Fibroblast of pulmonary artery (primary cell): ENCODE measurements around the gene KIF19.

Experiments
- DNase-seq: peaks from one replicate; pipeline ENCODE4 v3.0.0-alpha.2; 2010; ENCODE audit warnings: low read depth
- H3K4me3 ChIP-seq: replicated peaks from 2 replicates; pipeline ENCODE4 v1.5.1; 2011; ENCODE audit warnings: low read depth, mild to moderate bottlenecking, control low read depth, low read length, moderate library complexity
- TF ChIP-seq, protein P1 (sequence below): IDR thresholded peaks from 2 replicates; pipeline ENCODE4 v1.5.1; 2011; ENCODE audit warnings: mild to moderate bottlenecking, control low read depth, low read length, inconsistent platforms; ENCODE audit errors: missing control alignments

KIF19 gene

DNA sequence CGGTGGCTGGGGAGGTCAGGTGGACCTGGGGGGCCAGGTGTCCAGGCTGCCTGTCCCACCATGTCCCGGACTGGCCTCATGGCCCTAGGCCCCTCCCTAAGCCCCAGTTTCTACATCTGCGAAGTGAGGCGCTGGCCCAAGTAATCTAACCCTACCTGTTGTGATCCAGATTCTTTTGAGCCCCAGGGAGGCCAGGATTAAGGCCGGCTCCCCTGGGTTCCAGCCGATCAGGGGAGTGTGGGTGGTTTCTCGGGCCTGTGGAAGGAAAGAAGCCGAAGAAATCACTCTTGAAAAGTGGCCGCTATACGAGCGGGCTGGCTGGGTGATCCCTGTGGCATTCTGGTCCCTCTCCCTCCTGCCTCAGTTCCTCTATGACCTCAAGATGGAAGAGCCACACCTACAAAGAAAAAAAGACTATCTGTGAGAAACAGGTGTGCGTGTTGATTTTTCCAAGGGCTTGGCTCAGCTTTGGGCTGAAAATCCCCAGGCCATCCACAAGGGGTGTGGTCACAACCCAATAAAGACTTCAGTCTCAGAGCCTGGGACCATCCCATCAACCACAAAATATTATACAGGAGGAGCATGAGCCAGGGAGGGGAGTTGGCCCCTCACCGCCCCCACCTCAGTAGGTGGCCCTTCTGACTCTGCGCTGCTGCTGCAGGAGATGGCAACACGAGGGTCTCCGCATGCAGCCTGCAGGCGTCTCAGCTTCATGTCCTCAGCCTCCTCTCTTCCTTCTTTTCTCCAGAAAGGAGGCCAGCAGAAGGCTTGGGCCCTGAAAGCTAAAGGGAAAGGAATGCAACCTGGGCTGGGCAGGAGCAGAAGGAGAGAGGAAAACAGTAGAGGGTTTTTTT, 61.6 kb downstream of the KIF19 start:
- TF ChIP-seq, protein P1, sequence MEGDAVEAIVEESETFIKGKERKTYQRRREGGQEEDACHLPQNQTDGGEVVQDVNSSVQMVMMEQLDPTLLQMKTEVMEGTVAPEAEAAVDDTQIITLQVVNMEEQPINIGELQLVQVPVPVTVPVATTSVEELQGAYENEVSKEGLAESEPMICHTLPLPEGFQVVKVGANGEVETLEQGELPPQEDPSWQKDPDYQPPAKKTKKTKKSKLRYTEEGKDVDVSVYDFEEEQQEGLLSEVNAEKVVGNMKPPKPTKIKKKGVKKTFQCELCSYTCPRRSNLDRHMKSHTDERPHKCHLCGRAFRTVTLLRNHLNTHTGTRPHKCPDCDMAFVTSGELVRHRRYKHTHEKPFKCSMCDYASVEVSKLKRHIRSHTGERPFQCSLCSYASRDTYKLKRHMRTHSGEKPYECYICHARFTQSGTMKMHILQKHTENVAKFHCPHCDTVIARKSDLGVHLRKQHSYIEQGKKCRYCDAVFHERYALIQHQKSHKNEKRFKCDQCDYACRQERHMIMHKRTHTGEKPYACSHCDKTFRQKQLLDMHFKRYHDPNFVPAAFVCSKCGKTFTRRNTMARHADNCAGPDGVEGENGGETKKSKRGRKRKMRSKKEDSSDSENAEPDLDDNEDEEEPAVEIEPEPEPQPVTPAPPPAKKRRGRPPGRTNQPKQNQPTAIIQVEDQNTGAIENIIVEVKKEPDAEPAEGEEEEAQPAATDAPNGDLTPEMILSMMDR, result no peak
- no peak for DNase-seq
- no peak overlapping the region for H3K4me3 ChIP-seq

DNA sequence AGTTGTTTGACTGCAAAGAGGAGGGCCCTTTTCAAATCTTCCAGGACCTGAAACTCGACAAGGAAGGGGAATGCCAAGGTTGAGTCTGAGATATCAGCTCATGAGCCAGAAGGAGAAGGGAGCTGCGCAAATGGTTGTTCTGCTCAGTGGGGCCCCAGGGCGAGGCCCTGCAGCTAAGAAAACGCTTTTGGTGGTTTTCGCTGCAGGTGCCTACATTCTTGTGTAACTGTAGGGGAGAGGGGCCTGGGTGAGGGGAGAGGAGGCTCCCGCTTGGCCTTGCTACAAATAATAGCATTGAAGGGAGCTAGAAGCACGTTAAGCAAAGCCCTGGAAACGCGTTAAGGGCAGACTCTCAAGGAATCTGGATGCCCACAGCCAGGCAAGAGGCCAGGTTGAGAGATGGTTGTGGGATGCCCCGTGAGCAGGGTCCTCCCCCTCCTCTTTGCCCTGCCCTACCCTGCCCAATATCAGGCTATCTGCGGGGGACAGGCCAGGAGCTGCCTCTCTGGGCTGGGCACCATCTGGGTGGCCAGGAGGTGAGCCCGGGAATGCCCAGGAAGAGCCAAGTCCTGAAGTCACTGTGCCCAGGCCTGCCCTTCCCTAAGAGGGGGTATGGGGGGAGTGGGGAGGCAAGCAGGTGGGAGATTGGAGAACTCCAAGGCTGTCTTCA, 63.2 kb downstream of the KIF19 start:
- DNase-seq, result no peak
- TF ChIP-seq, protein P1, result no peak

DNA sequence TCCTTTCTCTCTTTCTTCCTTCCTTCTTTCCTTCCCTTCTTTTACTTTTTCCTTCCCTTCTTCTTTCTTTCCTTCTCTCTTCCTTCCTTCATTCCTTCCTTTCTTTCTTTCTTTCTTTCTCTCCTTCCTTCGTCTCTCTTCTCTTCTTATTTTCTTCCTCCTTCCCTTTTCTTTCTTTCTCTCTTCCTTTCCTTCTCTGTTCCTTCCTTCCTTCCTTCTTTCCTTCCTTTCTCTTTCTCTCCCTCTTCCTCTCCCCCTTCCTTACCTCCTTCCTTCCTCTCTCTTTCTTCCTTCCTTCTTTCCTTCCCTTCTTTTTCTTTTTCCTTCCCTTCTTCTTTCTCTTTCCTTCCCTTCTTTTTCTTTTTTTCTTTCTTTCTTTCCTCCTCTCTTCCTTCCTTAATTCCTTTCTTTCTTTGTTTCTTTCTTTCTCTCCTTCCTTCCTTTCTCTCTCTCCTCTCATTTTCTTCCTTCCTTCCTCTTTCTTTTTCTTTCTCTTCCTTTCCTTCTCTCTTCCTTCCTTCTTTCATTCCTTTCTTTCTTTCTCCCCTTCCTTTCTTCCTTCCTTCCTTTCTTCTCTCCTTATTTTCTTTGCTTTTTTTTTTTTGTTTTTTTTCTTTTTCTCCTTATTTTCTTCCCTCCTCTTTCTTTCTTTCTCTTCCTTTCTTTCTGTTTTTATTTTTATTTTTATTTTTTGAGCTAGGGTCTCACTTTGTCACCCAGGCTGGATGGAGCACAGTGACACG, 64.1 kb downstream of the KIF19 start:
- no peak overlapping the region for H3K4me3 ChIP-seq
- TF ChIP-seq, protein P1, result no peak
- no peak for DNase-seq

More for the DNA sequence above, 63.2 kb downstream of the KIF19 start:
- H3K4me3 ChIP-seq, result no peak overlapping the region

DNA sequence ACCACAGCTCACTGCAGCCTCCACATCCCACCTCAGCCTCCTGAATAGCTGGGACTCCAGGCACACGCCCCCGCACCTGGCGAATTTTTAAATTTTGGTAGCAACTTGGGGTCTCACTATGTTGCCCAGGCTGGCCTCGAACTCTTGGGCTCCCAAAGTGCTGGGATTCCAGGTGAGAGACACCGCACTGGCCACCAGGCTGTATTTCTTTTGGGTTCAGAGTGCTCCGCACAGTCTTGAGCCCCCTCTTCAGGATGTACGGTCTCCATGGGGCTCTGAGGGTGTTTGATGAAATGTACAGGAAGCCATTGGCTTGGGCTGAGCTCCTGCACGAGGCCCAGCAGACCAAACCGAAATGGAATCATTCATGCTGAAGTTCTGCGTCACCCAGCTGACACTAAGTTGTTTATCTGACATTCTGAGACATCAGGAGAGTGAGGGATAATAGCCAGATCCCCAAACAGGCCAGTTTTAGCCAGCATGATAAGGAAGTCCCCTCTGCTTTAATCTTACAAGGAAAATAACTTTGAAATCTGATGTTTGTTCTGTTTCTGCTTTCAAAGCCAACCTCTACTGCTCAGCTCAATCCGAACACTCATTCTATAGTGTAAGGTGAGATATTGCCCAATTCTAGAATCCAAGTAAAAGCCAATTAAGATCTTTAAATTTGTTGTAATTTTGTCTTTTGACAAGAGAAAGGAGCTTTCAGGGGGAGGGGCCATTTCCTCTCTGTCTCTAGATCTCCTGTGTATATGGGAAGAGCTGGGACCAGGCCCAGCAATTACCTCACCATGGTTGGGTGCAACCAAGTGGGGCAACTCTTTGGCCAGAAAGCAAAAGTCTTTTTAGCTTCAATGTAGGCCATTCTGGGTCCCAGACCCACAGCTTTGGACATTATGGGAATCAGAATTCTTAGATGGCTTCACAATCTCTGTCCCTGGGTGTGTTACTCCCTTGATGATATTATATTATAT, 64.9 kb downstream of the KIF19 start:
- H3K4me3 ChIP-seq, result no peak overlapping the region
- DNase-seq, result no peak
- TF ChIP-seq, protein P1, result no peak

DNA sequence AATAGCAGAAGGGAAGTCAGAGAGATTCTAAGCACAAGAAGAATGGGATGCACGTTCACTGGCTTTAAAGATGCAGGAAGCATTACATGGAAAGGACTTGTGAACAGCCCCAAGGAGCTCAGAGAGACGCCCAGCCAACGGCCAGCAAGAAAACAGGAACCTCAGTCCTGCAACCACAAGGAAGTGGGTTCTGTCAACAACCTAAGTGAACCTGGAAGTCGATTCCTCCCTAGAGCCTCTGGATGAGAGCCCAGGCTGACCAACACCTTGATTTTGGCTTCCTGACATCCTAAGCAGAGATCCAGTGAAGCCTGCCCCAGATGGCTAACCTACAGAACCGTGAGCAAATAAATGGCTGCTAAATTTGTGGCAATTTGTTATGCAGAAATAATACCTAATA, 65.7 kb downstream of the KIF19 start:
- TF ChIP-seq, protein P1, result no peak
- no peak for DNase-seq
- no peak overlapping the region for H3K4me3 ChIP-seq

DNA sequence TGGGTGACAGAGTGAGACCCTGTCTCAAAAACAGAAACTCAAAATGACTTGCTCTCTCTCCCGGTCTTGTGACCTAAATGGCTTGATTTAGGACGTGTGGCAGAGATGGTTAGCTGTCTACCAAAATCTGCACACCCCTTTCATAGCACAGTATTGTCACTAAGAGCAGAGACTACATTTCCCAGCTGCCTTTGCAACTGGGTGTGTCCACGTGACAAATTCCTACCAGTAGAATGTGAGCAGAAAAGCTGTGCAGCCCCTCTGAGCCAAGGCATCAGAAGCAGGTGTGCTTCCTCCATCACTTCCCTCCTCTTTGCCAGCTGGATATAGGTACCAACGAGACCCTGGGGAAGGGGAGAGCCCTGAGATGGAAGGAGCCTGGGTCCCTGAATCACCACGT, 66.8 kb downstream of the KIF19 start:
- no peak for DNase-seq
- TF ChIP-seq, protein P1, result no peak
- H3K4me3 ChIP-seq, result no peak overlapping the region
